Measurements from ENCODE around the gene MLLT1.

DNA sequence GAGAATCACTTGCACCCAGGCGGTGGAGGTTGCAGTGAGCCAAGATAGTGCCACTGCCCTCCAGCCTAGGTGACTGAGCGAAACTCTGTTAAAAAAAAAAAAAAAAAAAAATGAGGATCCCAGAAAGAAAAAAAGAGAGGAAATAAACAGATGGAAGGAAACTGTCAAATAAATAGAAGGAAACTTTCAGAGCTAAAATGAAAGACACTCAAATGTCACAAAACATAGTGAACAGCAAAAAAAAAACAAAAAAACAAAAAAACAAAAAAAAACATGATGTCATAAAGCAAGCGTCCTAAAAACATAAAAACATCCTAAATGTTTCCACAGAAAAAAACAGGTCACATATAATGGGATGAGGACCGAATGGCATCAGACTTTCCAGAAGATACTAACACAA, 15.0 kb downstream of the MLLT1 start:
- TF ChIP-seq CTCF (IDR thresholded peaks at IDR 0.05) (no peak), EZH2phosphoT487 (IDR thresholded peaks at IDR 0.05) (no peak), EZH2 (IDR thresholded peaks at IDR 0.05) (no peak)
